HepG2 (cell line): ENCODE results near the gene OVOL3. TPM values are rescaled to one million over a fixed set of nuclear protein-coding genes. Genes with fewer than 3 reads are reported as not detected.

ENCODE experiments used
- BORCS8-MEF2B ChIP-seq: sonication (generic); formaldehyde crosslinking; IDR thresholded peaks from 2 replicates; pipeline ENCODE4 v1.8.0; 2022; ENCODE audit warnings: mild to moderate bottlenecking, missing genetic modification reagents
- E2F1 ChIP-seq: sonication (generic); formaldehyde crosslinking; IDR thresholded peaks from 2 replicates; pipeline ENCODE4 v1.5.0; 2020; ENCODE audit warnings: missing genetic modification reagents
- FOXK1 ChIP-seq: sonication (generic); formaldehyde crosslinking; IDR thresholded peaks from 2 replicates; pipeline ENCODE4 v1.4.0; 2020; ENCODE audit warnings: low read depth, missing genetic modification reagents, borderline replicate concordance
- FOXO4 ChIP-seq: sonication (generic); formaldehyde crosslinking; conservative IDR thresholded peaks from 2 replicates; pipeline ENCODE4 v1.8.1; 2023; ENCODE audit warnings: missing genetic modification reagents
- HOXA3 ChIP-seq: sonication (generic); formaldehyde crosslinking; IDR thresholded peaks from 2 replicates; pipeline ENCODE4 v1.5.0; 2020; ENCODE audit warnings: missing genetic modification reagents
- IKZF5 ChIP-seq: IDR thresholded peaks from 2 replicates; pipeline ENCODE4 v1.6.1; 2018; ENCODE audit warnings: missing genetic modification reagents, mild to moderate bottlenecking, missing compliant biosample characterization
- KLF13 ChIP-seq: sonication (generic); formaldehyde crosslinking; IDR thresholded peaks from 2 replicates; pipeline ENCODE4 v1.4.0; 2020; ENCODE audit warnings: mild to moderate bottlenecking, missing genetic modification reagents
- NCOA1 ChIP-seq: sonication (generic); formaldehyde crosslinking; IDR thresholded peaks from 2 replicates; pipeline ENCODE4 v1.9.0; 2021; ENCODE audit warnings: missing genetic modification reagents
- PAX8 ChIP-seq: sonication (generic); formaldehyde crosslinking; IDR thresholded peaks from 2 replicates; pipeline ENCODE4 v1.8.0; 2022; ENCODE audit warnings: mild to moderate bottlenecking, missing genetic modification reagents, borderline replicate concordance
- TFE3 ChIP-seq: IDR thresholded peaks from 2 replicates; pipeline ENCODE4 v1.6.1; 2016
- XBP1 ChIP-seq: sonication (generic); formaldehyde crosslinking; IDR thresholded peaks from 2 replicates; pipeline ENCODE4 v1.5.0; 2020; ENCODE audit warnings: missing genetic modification reagents
- ZNF382 ChIP-seq: sonication (generic); formaldehyde crosslinking; IDR thresholded peaks from 2 replicates; pipeline ENCODE4 v1.5.0; 2020; ENCODE audit warnings: missing genetic modification reagents, mild to moderate bottlenecking, borderline replicate concordance
- ZNF383 ChIP-seq: sonication (generic); formaldehyde crosslinking; IDR thresholded peaks from 2 replicates; pipeline ENCODE4 v1.4.0; 2020; ENCODE audit warnings: missing genetic modification reagents, mild to moderate bottlenecking, borderline replicate concordance
- ZNF569 ChIP-seq: sonication (generic); formaldehyde crosslinking; IDR thresholded peaks from 2 replicates; pipeline ENCODE4 v1.5.0; 2020; ENCODE audit warnings: mild to moderate bottlenecking, missing genetic modification reagents, moderate library complexity, borderline replicate concordance
- polyA plus RNA-seq, 8 experiments: library from polyadenylated mRNA; depleted of rRNA in 3 of 8; stranded (reverse) in 7 of 8; unstranded in 1 of 8; fragments of >200 nt; fragmentation: Illumina TruSeq in 4 of 8; extraction: Trizol in 4 of 8; gene quantifications; 2 replicates each; pipeline versions ENCODE4 v1.2.1 to v1.2.3, GENCODE V29; 2011 to 2016; ENCODE audit warnings: low read depth in 4 of 8, missing spikeins in 1 of 8, mixed read lengths in 1 of 8; ENCODE audit not compliant: insufficient read depth in 1 of 8
- total RNA-seq, 5 experiments: library from RNA; depleted of rRNA; stranded (reverse); fragments of >200 nt; fragmentation: Illumina TruSeq; extraction: Trizol; gene quantifications; 2 replicates each; pipeline ENCODE4 v1.2.3, GENCODE V29; 2016; ENCODE audit warnings: low read depth in 1 of 5
- TF ChIP-seq, protein P1 (sequence below): sonication (generic); formaldehyde crosslinking; IDR thresholded peaks from 2 replicates; pipeline ENCODE4 v1.5.1; 2020; ENCODE audit warnings: mild to moderate bottlenecking, missing genetic modification reagents, moderate library complexity
- TF ChIP-seq, protein P2 (sequence below): sonication (generic); formaldehyde crosslinking; IDR thresholded peaks from 2 replicates; pipeline ENCODE4 v1.8.1; 2023; ENCODE audit warnings: mild to moderate bottlenecking, inconsistent platforms, moderate library complexity, missing genetic modification reagents, borderline replicate concordance

The OVOL3 gene
- total and polyA plus RNA-seq, 2 of the 13 experiments (the other 11 are each of a cell fraction or from before 2014, with no cell fraction given), result not detected

DNA sequence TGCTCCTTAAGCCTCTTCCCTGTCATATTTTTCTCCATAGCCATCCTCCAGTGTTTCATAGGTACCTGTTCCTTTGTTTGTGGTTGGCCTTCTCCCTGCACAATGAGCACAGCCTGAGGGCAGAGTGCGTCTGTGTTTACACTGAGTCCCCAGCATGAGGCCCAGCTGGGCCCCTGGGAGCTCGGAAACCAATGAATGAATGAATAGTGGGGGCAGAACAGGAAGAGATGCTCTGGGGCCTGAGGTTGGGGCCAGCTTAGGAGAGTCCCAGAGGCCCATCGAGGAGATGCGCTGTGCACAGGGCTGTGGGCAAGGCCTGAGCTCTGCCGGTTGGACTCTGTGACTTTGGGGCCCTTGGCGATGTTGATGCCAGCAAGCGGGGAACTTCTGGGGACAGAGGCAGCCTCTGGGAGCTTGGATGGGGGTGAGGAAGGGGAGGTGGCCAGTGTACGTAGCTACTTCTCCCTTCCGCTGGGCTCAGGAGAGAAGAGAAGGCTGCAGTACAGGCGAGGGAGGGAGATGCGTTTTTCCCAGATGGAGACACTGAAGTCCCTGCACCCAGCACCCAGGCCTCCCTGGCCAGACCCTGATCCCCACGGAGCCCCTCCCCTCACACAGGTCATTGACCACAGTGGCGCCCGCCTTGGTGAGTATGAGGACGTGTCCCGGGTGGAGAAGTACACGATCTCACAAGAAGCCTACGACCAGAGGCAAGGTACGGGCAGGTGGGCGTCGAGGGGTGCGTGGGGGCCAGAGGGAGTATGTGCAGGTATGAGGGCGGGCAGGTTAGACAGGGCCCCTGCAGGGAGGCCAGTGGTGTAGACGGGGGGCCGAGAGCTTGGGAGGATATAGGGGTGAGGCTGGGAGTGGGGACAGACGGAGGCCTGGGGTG lies 9.4 kb downstream of the OVOL3 start (continued):
- TF ChIP-seq, protein P1, sequence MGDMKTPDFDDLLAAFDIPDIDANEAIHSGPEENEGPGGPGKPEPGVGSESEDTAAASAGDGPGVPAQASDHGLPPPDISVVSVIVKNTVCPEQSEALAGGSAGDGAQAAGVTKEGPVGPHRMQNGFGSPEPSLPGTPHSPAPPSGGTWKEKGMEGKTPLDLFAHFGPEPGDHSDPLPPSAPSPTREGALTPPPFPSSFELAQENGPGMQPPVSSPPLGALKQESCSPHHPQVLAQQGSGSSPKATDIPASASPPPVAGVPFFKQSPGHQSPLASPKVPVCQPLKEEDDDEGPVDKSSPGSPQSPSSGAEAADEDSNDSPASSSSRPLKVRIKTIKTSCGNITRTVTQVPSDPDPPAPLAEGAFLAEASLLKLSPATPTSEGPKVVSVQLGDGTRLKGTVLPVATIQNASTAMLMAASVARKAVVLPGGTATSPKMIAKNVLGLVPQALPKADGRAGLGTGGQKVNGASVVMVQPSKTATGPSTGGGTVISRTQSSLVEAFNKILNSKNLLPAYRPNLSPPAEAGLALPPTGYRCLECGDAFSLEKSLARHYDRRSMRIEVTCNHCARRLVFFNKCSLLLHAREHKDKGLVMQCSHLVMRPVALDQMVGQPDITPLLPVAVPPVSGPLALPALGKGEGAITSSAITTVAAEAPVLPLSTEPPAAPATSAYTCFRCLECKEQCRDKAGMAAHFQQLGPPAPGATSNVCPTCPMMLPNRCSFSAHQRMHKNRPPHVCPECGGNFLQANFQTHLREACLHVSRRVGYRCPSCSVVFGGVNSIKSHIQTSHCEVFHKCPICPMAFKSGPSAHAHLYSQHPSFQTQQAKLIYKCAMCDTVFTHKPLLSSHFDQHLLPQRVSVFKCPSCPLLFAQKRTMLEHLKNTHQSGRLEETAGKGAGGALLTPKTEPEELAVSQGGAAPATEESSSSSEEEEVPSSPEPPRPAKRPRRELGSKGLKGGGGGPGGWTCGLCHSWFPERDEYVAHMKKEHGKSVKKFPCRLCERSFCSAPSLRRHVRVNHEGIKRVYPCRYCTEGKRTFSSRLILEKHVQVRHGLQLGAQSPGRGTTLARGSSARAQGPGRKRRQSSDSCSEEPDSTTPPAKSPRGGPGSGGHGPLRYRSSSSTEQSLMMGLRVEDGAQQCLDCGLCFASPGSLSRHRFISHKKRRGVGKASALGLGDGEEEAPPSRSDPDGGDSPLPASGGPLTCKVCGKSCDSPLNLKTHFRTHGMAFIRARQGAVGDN, result peak; percentile 97
- TF ChIP-seq BORCS8-MEF2B (CRISPR knock-in tag) (no peak; the same call in 1 of the 2 replicates), TFE3 (peak; percentile 72), FOXK1 (CRISPR knock-in tag) (peak; percentile 94), E2F1 (no peak), ZNF382 (CRISPR knock-in tag) (no peak), PAX8 (CRISPR knock-in tag) (peak; percentile 70; the same call in 1 of the 2 replicates), FOXO4 (CRISPR knock-in tag) (no peak), ZNF569 (CRISPR knock-in tag) (0 out of 2 replicates have a peak, but pooled peaks have one; percentile 59), ZNF383 (CRISPR knock-in tag) (0 out of 2 replicates have a peak, but pooled peaks have one; percentile 45), IKZF5 (CRISPR knock-in tag) (peak; percentile 63; the same call in 1 of the 2 replicates), HOXA3 (peak; percentile 78; the same call in 1 of the 2 replicates), NCOA1 (0 out of 2 replicates have a peak, but pooled peaks have one; percentile 71), KLF13 (CRISPR knock-in tag) (no peak), XBP1 (CRISPR knock-in tag) (no peak)
- TF ChIP-seq, protein P2, sequence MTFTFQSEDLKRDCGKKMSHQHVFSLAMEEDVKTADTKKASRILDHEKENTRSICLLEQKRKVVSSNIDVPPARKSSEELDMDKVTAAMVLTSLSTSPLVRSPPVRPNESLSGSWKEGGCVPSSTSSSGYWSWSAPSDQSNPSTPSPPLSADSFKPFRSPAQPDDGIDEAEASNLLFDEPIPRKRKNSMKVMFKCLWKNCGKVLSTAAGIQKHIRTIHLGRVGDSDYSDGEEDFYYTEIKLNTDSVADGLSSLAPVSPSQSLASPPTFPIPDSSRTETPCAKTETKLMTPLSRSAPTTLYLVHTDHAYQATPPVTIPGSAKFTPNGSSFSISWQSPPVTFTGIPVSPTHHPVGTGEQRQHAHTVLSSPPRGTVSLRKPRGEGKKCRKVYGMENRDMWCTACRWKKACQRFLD (CRISPR knock-in tag), result 0 out of 2 replicates have a peak, but pooled peaks have one; percentile 28
